KOPT-K1 (cell line): ENCODE data around the gene L3MBTL3.
A peak's percentile ranks its signal among the peaks of the same experiment; 100 is the strongest.

Experiments
- H3K27ac ChIP-seq: fragments of 200-600 bp; sonication (generic); 2 replicates; pipeline ENCODE4 v1.5.1; 2016; ENCODE audit warnings: antibody characterized with exemption, mild to moderate bottlenecking, low read depth, low read length; ENCODE audit not compliant: poor library complexity, severe bottlenecking
- H3K36me3 ChIP-seq: fragments of 200-600 bp; sonication (generic); 2 replicates; pipeline ENCODE4 v1.5.1; 2017; ENCODE audit warnings: antibody characterized with exemption, mild to moderate bottlenecking, low read length, moderate library complexity; ENCODE audit not compliant: insufficient read depth
- H3K9me3 ChIP-seq: fragments of 200-600 bp; sonication (generic); 2 replicates; pipeline ENCODE4 v1.5.1; 2017; ENCODE audit warnings: antibody characterized with exemption, low read length, mild to moderate bottlenecking; ENCODE audit not compliant: insufficient read depth, poor library complexity, severe bottlenecking

Gene L3MBTL3

DNA sequence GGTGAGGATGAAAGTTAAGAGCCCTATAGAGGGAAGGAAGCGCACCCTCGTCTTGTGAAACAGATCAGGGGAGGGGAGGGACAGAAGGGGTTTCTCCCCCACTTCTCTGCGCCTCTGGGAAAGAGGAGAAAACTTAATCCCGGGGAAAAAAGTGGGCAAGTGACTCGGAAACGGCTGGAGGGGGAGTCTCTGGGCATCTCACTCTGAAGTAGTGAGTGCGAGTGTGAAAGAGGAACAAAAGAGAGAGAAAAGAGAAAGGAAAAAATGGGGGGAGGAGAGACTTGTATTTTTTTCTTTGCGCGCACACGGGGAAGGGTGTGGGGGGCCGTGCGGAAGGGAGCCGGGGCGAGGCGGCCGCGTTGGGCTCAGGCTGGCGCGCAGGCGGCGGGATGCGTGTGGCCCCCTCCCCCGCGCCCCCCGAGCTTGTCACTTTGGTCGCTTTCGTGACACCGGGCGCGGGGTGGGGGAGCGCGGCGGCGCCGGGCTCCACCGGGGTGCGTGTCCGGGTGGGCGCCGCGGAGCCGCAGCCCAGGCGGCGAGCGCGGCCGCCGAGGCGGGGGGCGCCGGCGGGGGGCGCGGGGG, 454 bp downstream of the L3MBTL3 start:
- Histone ChIP-seq H3K9me3 (no peaks in the 10 kb centered on the region), H3K27ac (peak overlapping the region; percentile 58), H3K36me3 (no peaks in the 10 kb centered on the region; the same call in 1 of the 2 replicates)

DNA sequence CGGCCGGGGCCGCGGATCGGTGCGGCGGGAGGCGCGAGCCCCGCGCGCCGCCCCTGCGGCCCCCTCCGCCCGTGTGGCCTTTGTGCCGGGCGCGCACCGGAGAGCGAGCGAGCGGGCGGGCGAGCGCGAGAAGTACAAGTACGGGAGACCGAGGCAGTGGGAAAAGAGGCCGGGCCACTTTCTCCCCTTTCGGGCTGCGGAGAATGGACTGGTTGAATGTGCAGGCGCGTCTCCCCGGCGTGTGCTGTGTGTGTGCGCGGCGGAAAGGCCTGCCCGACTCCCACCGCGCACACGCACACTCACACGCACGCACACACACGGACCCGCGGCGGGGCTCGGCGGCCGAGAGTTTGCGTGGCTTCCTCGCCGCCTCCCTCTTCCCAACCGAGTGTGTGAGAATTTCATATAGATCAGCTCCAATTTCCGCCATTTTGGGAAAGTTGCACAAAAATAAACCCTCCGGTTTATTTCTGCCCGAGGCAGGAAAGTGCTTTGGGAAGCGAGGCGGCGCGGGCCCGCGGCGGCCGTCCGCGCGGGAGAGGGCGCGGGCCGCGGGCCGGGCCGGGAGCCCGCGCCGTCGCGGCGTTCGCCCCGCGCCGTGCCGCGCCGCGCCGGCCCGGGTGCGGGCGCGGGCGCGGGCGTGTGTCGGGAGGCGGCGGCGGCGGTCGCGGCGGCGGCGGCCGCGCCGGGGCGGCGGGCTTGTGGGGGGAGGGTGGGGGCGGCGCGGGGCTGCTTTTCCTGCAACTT, 1.1 kb downstream of the L3MBTL3 start:
- Histone ChIP-seq H3K9me3 (no peaks in the 10 kb centered on the region), H3K36me3 (no peaks in the 10 kb centered on the region; the same call in 1 of the 2 replicates), H3K27ac (peak overlapping the region; percentile 47)

DNA sequence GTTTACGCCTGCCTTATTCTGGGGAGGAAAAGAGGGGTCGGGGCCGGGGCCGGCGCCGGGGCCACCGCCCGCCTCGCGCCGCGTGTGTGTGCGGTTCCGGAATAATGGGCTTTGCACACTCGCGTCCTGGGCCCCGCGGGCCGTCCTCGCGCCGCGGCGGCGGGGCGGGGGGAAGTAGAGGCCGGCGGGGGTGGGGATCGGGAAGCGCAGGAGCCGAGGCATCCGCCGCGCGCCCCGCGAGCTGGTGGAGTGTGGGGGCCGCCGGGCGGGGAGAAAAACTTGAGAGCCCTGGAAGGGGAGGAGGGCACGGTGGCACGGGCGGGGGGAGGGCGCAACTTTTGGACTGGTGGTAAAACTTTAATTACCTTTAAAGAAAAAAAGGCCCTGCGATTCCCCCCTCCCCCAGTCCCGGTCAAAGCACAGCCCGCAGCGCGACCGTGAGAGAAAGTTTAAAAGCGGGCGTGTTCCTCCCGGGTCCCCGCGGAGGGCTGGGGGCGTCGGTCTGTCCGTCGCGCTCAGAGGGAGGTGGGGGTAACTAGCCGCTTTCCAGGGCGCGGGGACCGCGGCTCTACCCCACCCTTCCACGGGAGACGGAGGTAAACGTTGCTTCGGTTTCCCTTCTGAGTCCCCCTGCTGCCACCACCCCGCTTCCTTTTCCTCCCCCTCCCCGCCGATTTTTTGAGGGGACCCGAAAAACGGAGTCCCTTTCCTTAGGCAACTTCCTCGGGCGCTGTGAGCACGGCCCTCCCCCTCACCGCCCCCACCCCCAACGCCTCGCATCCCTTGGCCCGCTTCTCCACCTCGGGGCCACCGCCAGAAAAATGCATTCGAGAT, 1.9 kb downstream of the L3MBTL3 start:
- H3K9me3 ChIP-seq, result no peaks in the 10 kb centered on the region
- peak overlapping the region; percentile 46 for H3K27ac ChIP-seq
- H3K36me3 ChIP-seq, result peaks cover 5% of the 10 kb centered on the region; the same call in 1 of the 2 replicates

DNA sequence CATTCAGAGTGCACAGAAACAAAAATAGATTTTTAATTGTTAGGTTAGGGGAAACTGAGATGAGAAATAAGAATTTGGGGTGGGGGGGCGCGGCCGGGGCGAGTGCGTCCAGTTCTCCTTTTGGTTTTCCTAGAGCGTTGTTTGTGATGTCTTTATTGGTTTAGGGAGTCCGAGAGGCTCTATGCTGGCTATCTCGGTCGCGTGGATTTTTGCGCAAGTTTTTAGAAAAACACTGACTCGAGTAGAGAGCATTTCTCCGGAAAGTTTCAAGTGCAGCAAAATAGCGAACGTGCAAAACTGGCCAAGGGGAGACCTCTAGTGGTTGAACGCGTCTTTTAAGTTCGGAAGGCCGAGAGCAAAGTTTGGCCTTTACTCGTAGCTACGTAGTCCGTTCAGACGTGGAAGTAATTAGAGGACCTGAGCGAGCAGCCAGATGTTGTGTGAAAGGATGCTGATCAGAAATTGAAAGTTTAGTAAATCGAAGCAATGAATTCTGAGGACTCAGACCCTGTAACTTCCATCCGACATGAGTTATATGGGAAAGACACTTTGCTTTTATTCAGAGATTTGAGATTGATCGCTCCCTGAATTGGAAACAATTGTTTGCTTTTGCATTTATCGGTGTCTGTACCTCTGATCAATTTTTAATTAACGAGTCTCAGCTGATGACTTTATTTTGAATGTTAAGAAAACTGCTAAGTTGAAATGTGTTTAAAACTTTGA, 2.7 kb downstream of the L3MBTL3 start:
- peaks cover 5% of the 10 kb centered on the region; the same call in 1 of the 2 replicates for H3K36me3 ChIP-seq
- H3K9me3 ChIP-seq, result no peaks in the 10 kb centered on the region
- H3K27ac ChIP-seq, result peak overlapping the region; percentile 46

DNA sequence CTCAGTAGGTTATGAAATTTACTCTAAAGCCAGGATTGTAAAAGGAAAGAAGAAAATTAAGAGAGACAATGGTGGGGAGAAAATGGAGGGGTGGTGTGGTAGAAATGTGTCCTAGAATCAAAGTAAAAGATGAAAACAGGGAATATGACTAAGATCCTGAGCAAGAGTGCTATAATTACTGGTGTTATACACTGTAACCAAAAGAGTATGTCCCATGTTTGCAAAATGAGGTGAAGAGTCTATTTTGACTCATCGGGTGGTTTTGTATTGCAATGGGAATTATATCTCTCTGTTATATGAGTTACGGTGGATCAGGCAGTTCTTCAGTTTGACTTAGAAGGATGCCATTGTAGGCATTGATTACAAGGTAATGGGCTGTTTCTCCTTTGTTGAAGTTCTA, 8.5 kb downstream of the L3MBTL3 start:
- H3K27ac ChIP-seq, result no peak overlapping the region
- H3K36me3 ChIP-seq, result peaks cover 5% of the 10 kb centered on the region; the same call in 1 of the 2 replicates
- no peaks in the 10 kb centered on the region for H3K9me3 ChIP-seq

DNA sequence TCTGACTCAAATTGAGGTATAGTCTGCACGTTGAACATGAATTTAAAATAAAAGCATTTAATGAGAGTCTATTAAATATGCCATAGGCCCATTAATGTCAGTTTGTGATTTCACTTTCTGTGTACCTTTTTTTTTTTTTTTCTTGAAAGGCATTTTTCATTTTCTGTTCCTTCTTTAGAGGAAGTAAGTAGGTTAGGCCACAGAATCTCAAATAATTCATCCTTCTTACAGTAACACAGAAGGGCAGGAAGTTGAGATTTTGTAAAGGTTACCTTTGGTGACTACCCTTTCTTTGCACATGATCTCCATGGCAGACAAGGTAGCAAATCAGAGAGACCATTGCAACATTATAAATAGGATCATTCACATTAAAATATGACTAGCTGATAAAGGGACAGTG, 9.6 kb downstream of the L3MBTL3 start:
- no peak overlapping the region for H3K27ac ChIP-seq
- peaks cover 9% of the 10 kb centered on the region; the same call in 1 of the 2 replicates for H3K36me3 ChIP-seq
- no peaks in the 10 kb centered on the region for H3K9me3 ChIP-seq

DNA sequence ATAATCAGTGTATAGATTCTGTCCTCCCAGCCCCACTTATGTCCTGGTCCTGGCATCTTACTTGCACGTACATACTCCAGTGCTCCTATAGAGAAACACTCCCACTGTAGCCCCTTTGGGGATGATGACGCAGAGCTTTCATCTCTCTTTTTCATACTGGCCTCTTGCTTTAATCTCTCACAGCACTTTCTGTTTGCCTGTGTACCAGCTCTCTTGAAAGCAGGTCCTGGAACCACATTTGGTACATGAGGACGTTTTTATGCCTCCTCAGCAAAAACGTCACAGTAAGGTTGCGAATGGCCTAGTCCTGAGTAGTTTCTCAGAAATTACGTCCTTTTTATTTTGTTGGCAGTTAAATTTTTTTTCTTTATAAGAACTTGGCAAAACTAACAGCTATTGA, 10.8 kb downstream of the L3MBTL3 start:
- no peaks in the 10 kb centered on the region for H3K9me3 ChIP-seq
- H3K27ac ChIP-seq, result no peak overlapping the region
- H3K36me3 ChIP-seq, result peaks cover 9% of the 10 kb centered on the region; the same call in 1 of the 2 replicates

DNA sequence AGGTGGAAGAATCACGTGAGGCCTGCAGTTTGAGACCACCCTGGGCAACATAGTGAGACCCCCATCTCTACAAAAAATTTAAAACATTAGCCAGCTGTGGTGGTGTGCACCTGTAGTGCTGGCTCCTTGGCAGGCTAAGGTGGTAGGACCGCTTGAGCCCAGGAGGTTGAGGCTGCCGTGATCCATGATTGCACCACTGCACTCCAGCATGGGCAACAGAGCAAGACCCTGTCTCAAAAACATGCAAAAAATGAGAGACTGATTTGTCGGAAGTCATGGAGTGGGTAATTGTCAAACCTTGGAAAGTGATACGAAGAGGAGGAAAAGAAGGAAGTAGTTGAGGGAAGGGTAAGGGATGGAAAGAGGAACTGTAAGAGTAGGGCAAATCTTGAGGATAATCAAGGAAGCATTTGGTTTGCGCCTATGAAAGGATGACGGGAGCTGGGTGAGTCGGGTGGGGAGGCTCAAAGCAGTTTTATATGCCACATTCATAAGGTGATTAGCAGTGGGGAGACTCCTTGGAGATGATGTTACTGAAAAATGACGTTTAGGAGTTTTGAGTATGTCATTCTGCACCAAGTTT, 14.5 kb downstream of the L3MBTL3 start:
- Histone ChIP-seq H3K9me3 (no peaks in the 10 kb centered on the region), H3K36me3 (peaks cover 4% of the 10 kb centered on the region; the same call in 1 of the 2 replicates)

DNA sequence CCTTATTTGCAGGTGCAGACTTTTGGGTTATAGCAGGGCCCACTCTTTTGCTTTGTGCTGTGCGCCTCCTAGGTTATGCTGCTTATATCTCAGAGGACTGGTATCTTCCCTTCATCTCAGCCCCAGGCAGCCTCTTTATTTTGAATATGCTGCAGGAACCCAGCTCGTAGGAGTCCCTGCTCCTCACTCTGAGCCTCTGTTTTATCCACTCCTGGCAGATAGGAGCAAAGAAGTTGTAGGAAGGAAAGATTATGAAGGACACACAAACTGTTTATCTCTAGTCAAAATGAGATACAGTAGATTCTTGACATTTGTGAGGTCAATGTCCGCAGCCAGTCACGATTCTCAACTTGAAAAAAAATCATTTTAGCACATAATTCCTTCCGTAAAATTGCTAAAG, 15.6 kb downstream of the L3MBTL3 start:
- Histone ChIP-seq H3K27ac (no peak overlapping the region), H3K36me3 (peaks cover 4% of the 10 kb centered on the region; the same call in 1 of the 2 replicates), H3K9me3 (no peaks in the 10 kb centered on the region)

More for the DNA sequence above, 14.5 kb downstream of the L3MBTL3 start:
- no peak overlapping the region for H3K27ac ChIP-seq

DNA sequence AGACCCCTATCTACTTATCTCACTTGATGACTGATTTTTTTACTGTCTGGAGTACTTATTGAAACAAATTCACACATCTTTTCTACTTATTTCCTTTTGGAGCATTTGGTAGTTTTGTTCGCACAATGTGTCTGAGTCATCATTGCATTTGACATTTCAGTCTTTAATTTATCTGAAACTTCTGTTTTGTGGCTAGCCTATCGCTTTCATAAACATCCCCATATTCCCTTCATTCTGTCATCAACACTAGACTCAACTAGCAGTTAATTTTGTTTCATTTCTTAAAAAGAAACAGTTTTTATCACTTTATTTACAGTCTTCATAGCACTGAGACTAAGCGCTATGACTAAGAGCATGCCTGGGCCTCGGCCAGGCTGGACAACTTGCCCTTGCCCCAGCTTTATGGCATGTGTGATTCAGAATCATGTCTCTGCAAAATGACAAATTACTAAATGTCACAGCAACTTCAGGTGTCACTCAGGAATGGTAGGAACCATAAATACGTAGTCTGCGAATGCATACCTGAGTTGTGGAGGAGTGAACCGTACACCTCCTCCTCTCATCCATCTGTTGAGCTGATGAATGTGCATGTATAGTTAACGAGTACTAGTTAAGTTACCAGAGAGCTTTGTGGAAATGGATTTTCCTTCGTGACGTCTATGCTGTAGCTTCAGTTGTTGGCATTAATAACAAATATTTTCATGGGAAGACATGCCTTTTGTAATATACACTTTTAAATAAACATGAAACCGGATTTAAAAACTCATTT, 16.2 kb downstream of the L3MBTL3 start:
- Histone ChIP-seq H3K9me3 (no peaks in the 10 kb centered on the region), H3K27ac (no peak overlapping the region), H3K36me3 (peaks cover 4% of the 10 kb centered on the region; the same call in 1 of the 2 replicates)

DNA sequence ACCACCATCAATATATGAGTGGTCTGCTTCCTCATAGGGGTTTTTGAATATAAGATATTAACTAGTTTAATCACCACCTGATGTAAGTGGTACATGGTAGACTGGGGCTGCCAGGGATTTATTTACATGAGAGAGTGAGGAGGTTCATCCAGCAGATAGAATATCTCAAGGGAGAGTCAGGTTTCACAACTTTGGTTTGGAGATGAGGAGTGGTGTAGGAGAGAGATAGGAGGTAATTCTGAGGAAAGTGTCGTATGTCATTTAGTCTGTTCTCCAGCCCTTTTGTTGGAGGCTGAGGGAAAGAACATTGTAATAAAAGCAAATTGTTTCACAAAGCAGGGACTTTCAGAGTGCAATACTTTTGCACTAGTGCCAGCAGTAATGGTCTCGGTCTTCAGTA, 16.8 kb downstream of the L3MBTL3 start:
- peaks cover 4% of the 10 kb centered on the region; the same call in 1 of the 2 replicates for H3K36me3 ChIP-seq
- H3K27ac ChIP-seq, result no peak overlapping the region
- H3K9me3 ChIP-seq, result no peaks in the 10 kb centered on the region

DNA sequence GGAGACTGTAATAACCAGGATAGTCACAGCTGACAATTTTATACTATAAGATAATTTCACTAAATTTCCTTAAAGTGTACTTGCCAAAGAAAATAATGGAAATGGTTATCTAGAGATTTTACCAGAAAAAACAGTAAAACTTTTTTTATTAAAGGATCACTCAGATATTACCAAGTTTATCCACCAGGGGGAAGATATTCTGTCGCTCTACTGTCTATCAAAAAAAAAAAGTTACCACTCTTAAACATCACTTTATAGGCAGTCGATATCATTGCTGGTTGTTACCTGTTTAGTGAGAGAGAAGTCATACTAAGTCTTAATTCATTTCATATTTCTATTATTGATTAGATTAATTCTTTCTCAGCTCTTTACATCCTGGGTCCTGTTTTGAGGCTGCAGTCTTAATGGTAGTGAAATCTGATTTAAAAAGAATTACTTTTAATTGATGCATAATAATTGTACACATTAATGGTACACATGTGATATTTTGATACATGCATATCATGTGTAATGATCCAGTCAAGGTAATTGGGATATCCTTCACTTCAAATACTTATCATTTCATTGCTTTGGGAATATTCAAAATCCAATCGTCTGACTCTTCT, 18.9 kb downstream of the L3MBTL3 start:
- no peaks in the 10 kb centered on the region for H3K9me3 ChIP-seq
- H3K36me3 ChIP-seq, result peaks cover 4% of the 10 kb centered on the region; the same call in 1 of the 2 replicates
- no peak overlapping the region for H3K27ac ChIP-seq

DNA sequence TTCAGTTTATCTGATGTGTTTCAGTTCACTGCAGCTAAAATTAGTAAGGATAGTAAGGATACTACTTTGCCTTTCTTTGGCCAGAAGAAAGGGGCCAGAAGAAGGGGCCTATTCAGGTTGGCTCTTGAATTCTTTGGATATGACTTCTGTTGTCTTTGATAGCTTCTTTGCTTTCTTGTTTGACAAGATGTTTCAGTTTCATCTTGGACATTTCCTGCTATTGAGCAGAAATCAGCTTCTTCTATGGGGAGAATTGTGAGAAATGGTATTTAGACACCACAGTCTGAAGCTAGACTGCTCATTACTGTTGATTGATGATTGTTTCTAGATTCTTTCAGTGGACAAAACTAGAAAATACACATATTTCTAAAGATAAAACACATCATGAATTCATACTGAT, 23.2 kb downstream of the L3MBTL3 start:
- Histone ChIP-seq H3K9me3 (no peaks in the 10 kb centered on the region), H3K36me3 (no peaks in the 10 kb centered on the region), H3K27ac (no peak overlapping the region)
